ENCODE data around the gene STARD13.

The STARD13 gene

DNA sequence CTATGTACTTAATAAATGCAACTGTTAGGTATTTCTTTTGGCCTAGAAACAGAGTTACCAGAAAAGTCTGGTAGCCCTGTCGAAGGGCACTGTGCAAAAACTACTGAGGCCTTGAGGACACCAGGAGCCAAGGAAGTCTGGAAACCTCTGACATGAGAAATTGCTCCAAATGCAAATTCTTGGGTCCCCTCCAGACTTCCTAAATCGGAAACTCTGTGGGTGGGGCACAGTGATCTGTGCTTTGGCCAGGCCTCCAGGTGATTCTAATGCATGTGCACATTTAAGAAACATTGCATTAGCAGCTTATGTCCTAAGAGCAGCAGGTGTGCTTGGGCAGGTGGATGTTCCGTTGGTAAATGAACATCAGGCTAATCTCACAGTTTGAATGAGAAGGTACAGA, 50.0 kb downstream of the STARD13 start:
- H3K27ac ChIP-seq (ENCODE audit: low read length), result no peak overlapping the region
- no peaks in the 10 kb centered on the region for H3K9me2 ChIP-seq (replicated peaks; ENCODE audit: insufficient read depth, low read length)
- no peaks in the 10 kb centered on the region for H3K4me1 ChIP-seq (ENCODE audit: low read length)
- no peak for DNase-seq
- H2AFZ ChIP-seq (ENCODE audit: low read length), result no peak overlapping the region
- H3K4me3 ChIP-seq (ENCODE audit: low read length), result no peak overlapping the region
- no peaks in the 10 kb centered on the region for H3F3A ChIP-seq (ENCODE audit: insufficient read depth, low read length)
- no peak overlapping the region for H3K4me2 ChIP-seq (ENCODE audit: low read depth, low read length)
- H3K9me3 ChIP-seq (replicated peaks; ENCODE audit: insufficient read depth, low read length), result no peaks in the 10 kb centered on the region
- no peaks in the 10 kb centered on the region for H3K36me3 ChIP-seq (replicated peaks; ENCODE audit: insufficient read depth, low read length)
- H3K9ac ChIP-seq (ENCODE audit: low read length), result no peak overlapping the region
- no peaks in the 10 kb centered on the region for H3K27me3 ChIP-seq (replicated peaks; ENCODE audit: insufficient read depth, low read length)
- no peaks in the 10 kb centered on the region for H3K79me2 ChIP-seq (ENCODE audit: low read length)
- no peaks in the 10 kb centered on the region for H4K20me1 ChIP-seq (ENCODE audit: insufficient read depth, low read length)
- TF ChIP-seq CTCF (IDR thresholded peaks at IDR 0.05; ENCODE audit: low read length) (no peak), EZH2phosphoT487 (IDR thresholded peaks at IDR 0.05; ENCODE audit: low read length) (no peak), EZH2 (optimal IDR thresholded peaks at IDR 0.05; ENCODE audit: low read depth, low read length) (no peak)

DNA sequence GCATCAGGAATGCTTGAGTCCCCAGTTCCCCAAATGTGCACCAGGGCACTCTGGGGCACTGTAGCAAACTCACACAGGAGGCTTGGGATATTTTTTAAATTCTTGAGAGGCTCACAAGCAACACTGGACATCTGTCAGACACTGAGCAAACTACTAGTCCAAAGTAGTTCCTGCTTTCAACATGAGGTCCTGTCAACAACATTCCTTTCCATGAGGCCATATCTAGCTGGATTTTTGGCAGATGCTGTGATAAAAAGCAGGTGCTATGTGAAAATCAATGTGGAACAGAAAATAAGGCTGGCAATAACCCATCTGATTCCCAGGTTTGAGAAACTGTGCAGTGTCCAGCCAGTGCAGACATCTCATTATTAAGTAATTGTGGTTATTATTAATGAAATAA, 50.5 kb downstream of the STARD13 start:
- Histone ChIP-seq H3K9ac (ENCODE audit: low read length) (no peak overlapping the region), H3K4me1 (ENCODE audit: low read length) (no peaks in the 10 kb centered on the region), H3K4me2 (ENCODE audit: low read depth, low read length) (no peak overlapping the region), H4K20me1 (ENCODE audit: insufficient read depth, low read length) (no peaks in the 10 kb centered on the region), H3K4me3 (ENCODE audit: low read length) (no peak overlapping the region), H3K36me3 (replicated peaks; ENCODE audit: insufficient read depth, low read length) (no peaks in the 10 kb centered on the region), H3K9me2 (replicated peaks; ENCODE audit: insufficient read depth, low read length) (no peaks in the 10 kb centered on the region), H3K27me3 (replicated peaks; ENCODE audit: insufficient read depth, low read length) (no peaks in the 10 kb centered on the region), H3F3A (ENCODE audit: insufficient read depth, low read length) (no peaks in the 10 kb centered on the region), H2AFZ (ENCODE audit: low read length) (no peak overlapping the region), H3K79me2 (ENCODE audit: low read length) (no peaks in the 10 kb centered on the region), H3K27ac (ENCODE audit: low read length) (no peak overlapping the region), H3K9me3 (replicated peaks; ENCODE audit: insufficient read depth, low read length) (no peaks in the 10 kb centered on the region)
- no peak for DNase-seq
- TF ChIP-seq CTCF (IDR thresholded peaks at IDR 0.05; ENCODE audit: low read length) (no peak), EZH2 (optimal IDR thresholded peaks at IDR 0.05; ENCODE audit: low read depth, low read length) (no peak), EZH2phosphoT487 (IDR thresholded peaks at IDR 0.05; ENCODE audit: low read length) (no peak)

DNA sequence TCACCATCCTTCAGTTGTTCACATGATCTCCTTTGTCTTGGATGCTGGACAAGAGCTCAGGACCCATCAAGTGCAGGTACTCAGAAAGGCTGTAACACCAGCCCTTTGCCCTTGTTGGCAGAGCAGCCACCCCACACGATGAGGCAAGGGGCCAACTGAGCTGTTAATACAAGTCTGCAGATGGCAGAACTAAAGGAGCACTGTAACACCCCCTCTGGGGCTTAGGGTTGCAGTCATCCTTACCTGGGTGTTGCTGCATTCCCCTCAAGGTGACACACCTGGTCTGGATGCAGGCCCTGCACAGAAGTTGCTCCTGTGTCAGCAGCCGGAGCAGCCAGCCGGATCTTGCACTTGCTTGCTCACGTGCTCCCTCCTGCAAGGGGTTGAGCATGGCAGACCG, 52.0 kb downstream of the STARD13 start:
- no peak for DNase-seq
- Histone ChIP-seq H2AFZ (ENCODE audit: low read length) (no peak overlapping the region), H3F3A (ENCODE audit: insufficient read depth, low read length) (no peaks in the 10 kb centered on the region), H3K27ac (ENCODE audit: low read length) (no peak overlapping the region), H3K4me2 (ENCODE audit: low read depth, low read length) (no peak overlapping the region), H4K20me1 (ENCODE audit: insufficient read depth, low read length) (no peaks in the 10 kb centered on the region), H3K36me3 (replicated peaks; ENCODE audit: insufficient read depth, low read length) (no peaks in the 10 kb centered on the region), H3K4me3 (ENCODE audit: low read length) (no peak overlapping the region), H3K4me1 (ENCODE audit: low read length) (no peaks in the 10 kb centered on the region), H3K79me2 (ENCODE audit: low read length) (no peaks in the 10 kb centered on the region), H3K9me2 (replicated peaks; ENCODE audit: insufficient read depth, low read length) (no peaks in the 10 kb centered on the region), H3K9me3 (replicated peaks; ENCODE audit: insufficient read depth, low read length) (no peaks in the 10 kb centered on the region), H3K27me3 (replicated peaks; ENCODE audit: insufficient read depth, low read length) (no peaks in the 10 kb centered on the region), H3K9ac (ENCODE audit: low read length) (no peak overlapping the region)
- TF ChIP-seq CTCF (IDR thresholded peaks at IDR 0.05; ENCODE audit: low read length) (no peak), EZH2phosphoT487 (IDR thresholded peaks at IDR 0.05; ENCODE audit: low read length) (no peak), EZH2 (optimal IDR thresholded peaks at IDR 0.05; ENCODE audit: low read depth, low read length) (no peak)

Measured in MM.1S (cell line).